ENCODE results near the gene GPR108. TPM values are rescaled to one million over a fixed set of nuclear protein-coding genes. Genes with fewer than 3 reads are reported as not detected.
"Not testable (repeated sequence)": the region's sequence is repeated elsewhere in the genome, so short reads cannot be mapped to it uniquely, and the experiment has no call there.

GPR108 gene
- 102 and 109 TPM in 2 replicates for total RNA-seq

DNA sequence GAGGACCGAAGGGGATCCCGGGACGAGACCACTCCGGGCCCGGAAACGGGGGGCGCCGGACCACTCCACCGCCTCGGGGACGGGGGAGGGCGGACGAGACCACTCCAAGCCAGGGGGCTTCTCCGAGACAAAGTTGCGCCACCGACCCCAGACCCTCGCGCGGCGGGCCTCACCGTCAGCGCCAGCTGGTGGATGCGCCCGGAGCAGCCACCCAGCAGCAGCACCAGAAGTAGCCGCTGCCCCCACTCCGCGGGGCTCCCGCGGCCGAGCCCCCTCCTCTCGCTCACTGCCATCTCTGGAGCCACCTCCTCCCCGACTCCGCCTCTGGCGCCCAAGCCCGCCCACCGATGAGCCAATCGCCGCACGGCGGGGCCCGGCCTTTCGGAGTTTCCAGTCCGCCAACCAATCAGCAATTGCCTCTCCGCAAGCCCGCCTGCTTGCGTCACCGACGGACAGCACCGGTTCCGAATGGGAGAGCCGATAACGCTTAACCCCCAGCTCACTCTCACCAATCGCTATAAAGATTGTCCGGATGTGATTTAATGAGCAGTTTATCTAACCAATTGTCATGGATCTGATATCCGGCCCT lies at the start of gene GPR108:
Gene GPR108, minus strand, starts transcription at position 297 of the 589 bp plus-strand sequence. Its CDS starts 4 bp downstream, at position 293.
- DNase-seq (ENCODE audit: low read depth): peak; percentile 100

DNA sequence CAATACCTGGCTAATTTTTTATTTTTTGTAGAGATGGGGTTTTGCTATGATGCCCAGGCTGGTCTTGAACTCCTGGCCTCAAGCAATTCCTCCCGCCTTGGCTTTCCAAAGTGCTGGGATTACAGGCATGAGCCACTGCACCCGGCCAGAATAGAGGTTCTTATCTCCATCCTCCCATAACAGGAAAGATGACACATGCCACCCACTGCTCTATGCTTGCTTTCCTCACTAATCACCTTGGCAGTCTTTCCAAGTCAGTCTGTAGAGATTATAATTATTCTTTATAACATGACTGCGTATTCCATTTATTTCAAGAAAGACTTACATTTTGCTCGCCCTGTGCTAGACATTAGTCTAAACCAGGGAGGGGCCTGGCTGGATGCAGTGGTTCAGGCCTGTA lies 41.8 kb upstream of the GPR108 start:
- DNase-seq (ENCODE audit: low read depth): no peak

DNA sequence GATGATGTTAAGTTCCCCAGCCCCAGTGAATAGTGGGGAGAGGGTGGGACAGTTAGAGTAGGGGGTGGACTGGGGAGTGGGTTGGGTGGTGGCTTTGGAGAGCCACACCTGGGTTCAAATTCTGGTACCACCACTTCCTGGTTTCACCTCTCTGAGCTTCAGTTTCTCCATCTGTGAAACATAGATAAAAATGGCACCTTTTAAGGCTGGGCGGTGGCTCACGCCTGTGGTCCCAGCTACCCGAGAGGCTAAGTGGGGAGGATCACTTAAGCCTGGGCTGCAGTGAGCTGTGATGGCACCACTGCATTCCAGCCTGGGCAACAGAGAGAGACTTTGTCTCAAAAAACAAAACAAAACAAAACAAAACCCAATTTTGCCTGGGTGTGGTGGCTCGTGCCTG lies 41.0 kb upstream of the GPR108 start:
- no peak for DNase-seq (ENCODE audit: low read depth)

DNA sequence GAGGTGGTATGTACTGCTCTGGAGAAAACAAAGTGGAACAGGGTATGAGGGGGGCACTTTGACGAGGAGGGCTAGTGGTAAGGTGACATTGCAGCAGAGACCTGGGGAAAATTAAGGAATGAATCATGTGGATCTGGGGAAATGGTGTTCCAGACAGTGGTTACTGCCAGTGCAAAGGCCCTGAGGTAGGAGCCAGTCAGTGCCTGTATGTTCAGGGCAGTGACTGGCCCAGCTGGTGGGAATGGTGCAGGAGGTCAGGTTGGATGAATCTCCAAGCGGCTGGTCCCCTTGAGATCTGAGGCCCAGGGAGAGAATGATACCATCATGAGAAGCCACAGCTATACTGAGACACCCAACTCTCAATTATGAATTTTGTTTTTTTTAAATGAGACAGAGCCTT lies 40.1 kb upstream of the GPR108 start:
- no peak for DNase-seq (ENCODE audit: low read depth)

DNA sequence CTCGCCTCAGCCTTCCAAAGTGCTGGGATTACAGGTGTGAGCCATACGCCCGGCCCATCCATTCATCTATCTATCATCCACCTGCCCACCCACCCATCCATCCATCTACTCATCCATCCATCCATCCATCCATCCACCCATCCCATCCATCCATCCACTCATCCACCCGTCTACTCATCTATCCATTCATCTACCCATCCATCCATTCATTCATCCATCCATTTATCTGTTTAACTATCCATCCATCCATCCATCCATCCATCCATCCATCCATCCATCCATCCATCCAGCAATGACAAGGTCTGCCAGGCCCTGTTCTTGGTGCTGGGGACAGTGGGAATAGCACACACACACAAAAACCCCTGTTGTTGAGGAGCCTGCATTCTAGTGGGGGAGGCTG lies 39.6 kb upstream of the GPR108 start:
- no peak for DNase-seq (ENCODE audit: low read depth)

DNA sequence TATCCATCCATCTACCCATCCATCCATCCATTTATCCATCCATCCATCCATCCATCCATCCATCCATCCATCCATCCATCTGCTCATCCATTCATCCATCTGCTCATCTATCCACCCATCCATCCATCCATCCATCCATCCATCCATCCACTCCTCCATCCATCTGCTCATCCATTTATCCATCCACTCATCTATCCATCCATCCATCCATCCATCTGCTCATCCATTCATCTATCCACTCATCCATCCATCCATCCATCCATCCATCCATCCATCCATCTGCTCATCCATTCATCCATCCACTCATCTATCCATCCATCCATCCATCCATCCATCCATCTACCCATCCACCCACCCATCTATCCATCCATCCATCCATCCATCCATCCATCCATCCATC lies 38.7 kb upstream of the GPR108 start:
- not testable (repeated sequence) for DNase-seq (ENCODE audit: low read depth)

DNA sequence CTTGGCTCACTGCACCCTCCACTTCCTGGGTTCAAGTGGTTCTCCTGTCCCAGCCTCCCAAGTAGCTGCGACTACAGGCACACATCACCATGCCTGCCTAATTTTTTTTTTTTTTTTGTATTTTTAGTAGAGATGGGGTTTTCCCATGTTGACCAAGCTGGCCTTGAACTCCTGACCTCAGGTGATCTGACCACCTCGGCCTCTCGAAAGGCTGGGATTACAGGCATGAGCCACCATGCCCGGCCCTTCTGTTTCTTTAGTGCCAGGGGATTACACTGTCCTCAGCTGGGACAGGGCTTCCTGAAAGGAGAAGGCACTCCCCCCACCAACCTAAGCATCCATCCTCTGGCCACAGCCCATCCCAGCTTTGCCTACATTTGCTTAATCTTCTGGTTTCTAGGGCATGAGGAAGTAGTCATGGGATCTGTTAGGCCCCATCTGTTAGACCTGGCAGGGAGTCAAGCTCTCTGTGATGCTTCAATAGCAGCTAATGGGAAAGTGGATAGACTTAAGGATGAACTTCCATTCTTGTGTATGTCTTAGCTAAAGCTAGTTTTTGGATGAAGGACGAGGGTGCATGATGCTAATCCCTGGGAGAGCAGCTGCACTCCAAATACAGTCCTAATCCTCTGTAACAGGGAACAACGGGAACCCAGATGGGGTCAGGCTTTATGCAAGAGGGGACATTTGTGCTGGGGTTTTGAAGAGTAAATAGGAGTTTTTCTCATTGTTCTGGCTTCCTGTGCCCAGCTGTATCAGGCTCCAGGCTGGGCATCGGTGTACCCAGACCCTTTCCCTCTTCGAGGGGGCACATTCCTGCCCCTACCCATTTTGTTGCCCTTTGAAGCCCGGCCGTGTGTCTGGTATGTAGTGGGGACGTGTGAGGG lies 37.7 kb upstream of the GPR108 start:
- no peak for DNase-seq (ENCODE audit: low read depth)

DNA sequence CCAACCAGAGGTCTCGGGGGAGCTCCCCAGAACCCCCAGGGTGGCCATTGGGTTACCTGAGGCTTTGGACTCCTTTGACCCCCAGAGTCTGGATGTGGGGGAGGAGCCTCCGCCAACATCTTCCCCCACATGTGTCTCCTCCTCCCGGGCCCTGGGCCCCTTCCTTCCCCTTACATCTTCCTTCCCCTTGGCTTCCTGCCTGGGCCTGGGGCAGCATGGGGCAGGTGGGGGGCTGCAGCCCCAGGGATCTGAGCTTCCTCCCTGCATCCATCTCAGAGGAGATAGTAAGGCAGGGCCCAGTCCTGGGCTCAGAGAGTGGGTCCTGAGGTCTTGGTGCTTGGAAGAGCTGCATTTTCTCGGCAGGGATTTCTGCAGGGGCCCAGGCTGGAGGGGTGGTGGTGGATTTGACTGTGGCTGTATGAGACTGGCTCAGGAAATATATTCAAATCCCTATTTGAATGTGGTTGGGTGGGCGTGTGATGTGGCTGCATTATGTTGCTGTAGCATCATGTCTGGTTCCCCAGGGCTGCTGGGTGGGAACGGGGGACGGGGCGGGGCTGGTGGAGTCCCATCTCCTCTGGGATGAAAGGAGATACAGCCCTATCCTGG lies 36.0 kb upstream of the GPR108 start:
- DNase-seq (ENCODE audit: low read depth): no peak

DNA sequence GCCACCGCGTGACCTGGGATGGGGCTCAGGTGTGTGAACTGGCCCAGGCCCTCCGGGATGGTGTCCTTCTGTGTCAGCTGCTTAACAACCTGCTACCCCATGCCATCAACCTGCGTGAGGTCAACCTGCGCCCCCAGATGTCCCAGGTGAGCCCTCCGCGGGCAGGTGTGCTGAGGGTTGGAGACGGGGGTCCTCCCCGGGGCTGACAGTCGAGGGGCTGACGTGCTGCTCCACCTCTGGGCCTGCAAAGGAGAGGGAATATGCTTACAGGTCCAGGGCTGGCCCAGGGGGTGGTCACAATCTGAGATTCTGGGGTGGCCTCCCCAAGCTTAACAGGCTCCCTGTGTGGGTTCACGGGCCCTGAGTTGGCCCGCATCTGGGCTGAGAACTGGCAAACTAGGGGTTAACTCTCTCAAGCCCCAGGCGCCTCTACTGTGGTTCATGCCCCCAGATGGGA lies 35.5 kb upstream of the GPR108 start:
- no peak for DNase-seq (ENCODE audit: low read depth)

DNA sequence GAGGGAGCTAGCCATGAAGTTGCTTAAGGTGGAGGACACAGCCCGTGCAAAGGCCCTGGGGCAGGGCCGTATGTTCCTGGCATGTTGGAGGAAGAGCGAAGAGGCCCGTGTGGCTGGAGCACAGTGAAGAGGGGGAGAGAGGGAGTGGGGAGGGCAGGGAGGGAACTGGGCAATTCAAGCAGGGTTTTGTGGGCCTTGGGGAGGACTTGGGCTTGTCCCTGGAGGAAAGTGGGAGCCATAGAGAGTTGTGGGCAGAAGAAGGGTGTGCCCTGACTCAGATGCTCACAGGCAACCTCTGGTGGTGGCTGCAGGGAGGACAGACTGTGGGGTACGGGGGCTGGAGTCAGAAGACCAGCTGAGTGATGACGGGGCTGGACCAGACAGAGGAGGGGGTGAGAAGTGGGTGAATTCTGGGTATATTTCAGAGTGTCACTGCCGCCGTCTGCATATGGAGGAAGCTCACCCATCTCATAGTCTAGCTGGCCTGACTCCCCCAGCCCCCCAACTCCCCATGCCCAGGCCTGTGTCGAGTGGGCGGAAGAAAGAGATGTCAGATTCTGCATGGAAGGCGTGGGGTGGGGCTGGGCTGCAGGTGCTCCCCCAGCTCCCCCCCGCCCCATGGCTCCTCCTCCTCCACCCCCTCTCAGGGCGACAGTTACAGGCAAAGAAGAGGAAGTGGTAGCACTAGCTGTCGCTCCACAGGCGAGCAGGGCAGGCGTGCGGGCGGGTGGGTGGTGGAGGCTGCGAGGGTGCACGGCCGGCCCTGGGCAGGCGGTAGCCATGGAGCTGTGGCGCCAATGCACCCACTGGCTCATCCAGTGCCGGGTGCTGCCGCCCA lies 34.9 kb upstream of the GPR108 start, which contains the start of gene VAV1:
Gene VAV1, plus strand, starts transcription at position 681 of the 838 bp plus-strand sequence. Its CDS starts 100 bp downstream, at position 781.
- no peak for DNase-seq (ENCODE audit: low read depth)

DNA sequence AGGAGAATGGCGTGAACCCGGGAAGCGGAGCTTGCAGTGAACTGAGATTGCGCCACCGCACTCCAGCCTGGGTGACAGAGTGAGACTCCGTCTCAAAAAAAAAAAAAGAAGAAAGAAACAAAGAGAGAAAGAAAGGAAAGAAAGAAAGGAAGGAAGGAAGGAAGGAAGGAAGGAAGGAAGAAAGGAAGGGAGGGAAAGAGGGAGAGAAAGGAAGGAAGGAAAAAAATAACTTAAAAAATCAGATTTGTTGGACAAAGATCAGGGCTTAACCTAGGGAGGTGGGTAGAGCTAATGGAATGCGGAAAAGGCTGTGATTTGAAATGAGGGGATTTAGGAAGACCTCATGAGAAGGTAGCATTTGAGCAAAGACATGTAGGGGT lies 34.3 kb upstream of the GPR108 start:
- not testable (repeated sequence) for DNase-seq (ENCODE audit: low read depth)

DNA sequence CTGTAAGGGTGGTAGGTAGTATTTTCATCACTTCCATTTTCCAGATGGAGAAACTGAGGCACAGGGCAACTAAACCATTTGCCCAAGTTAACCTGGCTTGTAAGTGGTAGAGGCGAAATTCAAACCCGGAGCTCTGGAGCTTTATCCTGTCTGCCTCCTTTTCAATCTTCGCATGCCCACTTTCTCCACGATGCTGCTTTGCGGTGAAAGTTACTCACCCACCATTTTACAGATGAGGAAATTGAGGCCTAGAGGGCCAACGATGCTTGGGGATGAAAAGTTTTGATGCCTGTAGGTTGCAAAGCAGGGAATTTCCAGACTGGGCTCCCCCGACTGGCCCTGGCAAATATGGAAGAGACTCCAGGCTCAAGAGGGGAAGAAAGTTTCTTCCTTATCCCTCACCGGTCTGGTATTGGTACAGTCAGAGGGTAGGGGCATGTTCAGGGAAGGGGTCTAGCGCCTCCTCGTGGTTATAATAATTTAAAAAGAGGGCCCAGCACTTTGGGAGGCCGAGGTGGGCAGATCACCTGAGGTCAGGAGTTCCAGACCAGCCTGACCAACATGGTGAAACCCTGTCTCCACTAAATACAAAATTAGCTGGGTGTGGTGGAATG lies 31.7 kb upstream of the GPR108 start:
- no peak for DNase-seq (ENCODE audit: low read depth)

DNA sequence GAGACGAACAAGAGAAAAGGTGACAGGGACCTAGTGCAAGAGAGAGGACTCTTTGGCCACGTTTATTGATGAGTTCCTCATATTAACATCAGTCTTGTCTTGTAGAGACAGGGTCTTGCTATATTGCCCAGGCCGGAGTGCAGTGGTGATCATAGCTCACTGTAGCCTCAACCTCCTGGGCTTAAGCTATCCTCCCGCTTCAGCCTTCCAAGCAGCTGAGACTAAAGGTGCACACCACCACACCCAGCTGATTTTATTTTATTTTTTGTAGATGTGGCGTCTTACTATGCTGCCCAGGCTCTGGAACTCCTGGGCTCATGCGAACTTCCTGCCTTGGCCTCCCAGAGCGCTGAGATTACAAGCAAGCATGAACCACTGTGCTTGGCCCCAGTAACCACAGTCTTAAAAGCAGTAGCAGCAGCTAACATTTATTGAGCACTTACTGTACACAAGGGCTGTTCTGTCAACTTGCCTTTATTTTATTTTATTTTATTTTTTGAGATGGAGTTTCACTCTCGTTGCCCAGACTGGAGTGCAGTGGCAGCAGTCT lies 30.9 kb upstream of the GPR108 start:
- DNase-seq (ENCODE audit: low read depth): no peak

DNA sequence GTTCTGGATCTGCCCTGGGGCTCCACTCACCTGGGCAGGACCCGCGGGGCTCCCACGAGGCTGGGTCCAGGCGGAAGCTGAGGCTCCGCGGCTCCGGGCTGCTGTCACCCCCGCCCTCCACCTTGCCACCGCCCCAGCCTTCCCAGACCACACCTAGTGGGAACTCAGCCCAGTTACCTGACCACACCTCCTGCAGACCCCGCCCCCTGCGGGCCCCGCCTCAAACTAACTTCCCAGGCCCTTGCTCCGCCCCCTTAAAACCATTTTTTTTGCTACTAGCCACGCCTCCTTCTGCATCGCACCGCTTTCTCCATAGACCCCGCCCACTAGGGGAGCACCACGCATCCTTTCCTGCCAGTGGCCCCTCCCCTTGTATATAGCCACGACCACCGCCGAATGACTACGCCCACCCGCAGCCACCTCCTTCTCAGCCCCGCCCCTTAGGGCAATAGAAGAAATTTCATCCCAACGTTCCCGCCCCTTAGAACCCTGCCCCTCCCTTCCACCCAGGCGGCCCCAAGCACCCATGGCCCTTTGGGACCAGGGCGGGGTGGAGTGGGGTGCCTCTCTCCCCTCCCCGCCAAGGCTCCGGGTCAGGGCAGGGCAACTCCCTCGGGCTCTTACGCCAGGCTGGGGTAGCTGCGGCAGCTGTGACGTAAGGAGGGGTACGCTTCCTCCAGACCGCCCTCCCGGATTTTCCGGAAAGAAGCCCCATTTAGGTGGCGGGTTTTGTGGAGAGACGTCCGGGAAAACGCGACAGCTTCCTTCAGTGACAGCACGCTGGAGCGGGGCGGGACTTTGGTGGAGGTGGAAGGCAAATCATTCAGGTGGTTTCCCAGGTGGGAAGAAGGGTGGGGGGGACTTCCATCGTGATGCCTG lies 30.2 kb upstream of the GPR108 start, which contains the start of gene SH2D3A:
Gene SH2D3A, minus strand, starts transcription at position 79 of the 879 bp plus-strand sequence. CDS start 3,687 bp downstream, outside the sequence.
- DNase-seq (ENCODE audit: low read depth): peak; percentile 62

DNA sequence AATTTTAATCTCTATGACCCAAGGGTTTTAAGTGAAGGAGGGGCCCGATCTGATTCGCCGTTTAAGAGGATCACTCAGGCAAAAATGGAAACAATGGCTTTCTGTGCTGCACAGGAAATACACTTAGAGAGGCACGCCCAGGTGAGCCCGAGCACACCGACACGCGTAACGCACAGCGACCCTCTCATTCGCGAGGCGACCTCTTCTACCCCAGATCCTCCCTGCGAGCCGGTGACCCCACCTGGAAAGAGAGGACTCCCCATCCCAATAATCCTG lies 29.6 kb upstream of the GPR108 start:
- peak; percentile 30 for DNase-seq (ENCODE audit: low read depth)

DNA sequence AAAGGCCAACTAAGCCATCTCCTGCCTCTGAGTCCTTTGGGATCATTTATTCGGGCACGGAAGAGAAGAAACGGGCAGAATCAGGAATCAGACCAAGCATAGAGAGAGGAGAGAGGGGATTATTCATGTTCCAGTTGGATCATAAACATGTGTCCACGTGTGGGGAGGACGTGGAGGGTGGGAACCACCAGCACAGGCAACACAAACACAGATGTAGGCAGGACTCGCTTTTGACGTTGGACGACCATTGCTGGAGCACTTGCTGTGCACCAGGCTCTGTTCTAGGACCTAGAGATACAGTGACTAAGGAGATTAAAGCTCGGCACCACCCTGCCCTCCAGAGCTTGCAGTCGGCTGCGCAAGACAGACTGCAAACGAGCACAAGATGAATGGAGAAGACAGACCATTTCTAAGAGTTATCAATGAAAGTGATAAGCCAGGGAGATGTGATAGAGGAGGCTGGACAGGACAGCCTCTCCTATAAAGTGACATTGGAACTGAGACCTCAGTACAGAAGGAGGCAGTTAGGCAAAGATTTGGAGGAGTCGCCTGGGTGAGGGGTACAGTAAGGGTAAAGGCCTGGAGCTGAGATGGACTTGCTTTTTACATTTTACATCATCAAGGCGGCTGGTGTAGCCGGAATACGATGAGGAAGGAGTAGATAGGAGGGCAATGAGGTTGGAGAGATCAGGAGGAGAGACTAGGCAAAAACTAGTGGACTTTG lies 29.1 kb upstream of the GPR108 start:
- no peak for DNase-seq (ENCODE audit: low read depth)

DNA sequence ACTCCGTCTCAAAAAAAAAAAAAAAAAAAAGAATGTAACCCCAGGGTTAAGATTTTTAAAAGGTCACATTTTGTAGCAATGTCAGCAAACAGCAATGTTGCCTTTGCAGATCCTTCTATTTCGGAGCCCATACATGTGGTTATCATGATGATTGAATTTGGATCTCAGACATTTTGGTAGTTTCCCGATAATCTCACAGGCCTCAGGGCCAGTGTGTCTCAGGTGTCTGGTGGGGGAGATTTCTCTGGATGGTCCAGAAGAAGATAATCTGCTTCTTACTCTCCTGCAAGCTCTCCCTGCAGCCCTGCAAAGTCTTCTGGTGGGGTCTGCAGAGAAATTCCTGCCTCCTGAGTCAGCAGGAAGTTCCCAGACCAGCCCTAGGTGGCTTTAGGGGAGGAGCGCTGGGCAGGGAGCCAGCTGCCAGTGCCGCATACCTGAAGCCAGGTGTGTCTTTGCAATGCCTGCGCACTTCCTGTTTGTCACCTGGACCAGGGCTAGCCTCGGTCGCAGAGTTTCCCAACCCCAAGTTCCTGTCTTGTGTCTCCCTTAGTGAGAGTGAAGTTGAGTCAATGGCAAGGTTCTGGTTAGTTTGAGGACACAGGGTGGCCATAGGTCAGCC lies 28.5 kb upstream of the GPR108 start:
- DNase-seq (ENCODE audit: low read depth): peak; percentile 70

DNA sequence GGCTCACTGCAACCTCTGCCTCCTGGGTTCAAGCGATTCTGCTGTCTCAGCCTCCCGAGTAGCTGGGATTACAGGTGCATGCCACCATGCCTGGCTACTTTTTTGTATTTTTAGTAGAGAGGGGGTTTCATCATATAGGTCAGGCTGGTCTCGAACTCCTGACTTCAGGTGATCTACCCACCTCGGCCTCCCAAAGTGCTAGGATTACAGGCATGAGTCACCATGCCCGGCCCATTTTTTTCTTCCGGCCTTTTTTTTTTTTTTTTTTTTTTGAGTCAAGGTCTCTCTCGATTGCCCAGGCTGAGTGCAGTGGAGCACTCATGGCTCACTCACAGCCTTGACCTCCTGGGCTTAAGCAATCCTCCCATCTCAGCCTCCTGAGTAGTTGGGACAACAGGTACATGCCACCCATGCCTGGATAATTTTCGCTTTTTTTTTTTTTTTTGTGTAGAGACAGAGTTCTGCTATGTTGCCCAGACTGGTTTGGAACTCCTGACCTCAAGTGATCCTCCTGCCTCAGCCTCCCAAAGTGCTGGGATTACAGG lies 24.9 kb upstream of the GPR108 start:
- not testable (repeated sequence) for DNase-seq (ENCODE audit: low read depth)

Data from renal cortical epithelial cell (primary cell).